ENCODE measurements around the gene OLFM4.
A peak's percentile ranks its signal among the peaks of the same experiment; 100 is the strongest.

The OLFM4 gene

GRCh38 chr13:53090461-53090860 is 61.8 kb downstream of the OLFM4 start:
- H3K27ac ChIP-seq, result no peak overlapping the region
- no peak for TF ChIP-seq CTCF (conservative IDR thresholded peaks at IDR 0.05)

GRCh38 chr13:53092931-53093330 is 64.3 kb downstream of the OLFM4 start:
- TF ChIP-seq CTCF (conservative IDR thresholded peaks at IDR 0.05), result no peak
- no peak overlapping the region for H3K27ac ChIP-seq

GRCh38 chr13:53098455-53098854 is 69.8 kb downstream of the OLFM4 start:
- H3K27ac ChIP-seq, result peak overlapping the region; percentile 12; the same call in 1 of the 2 replicates
- no peak for TF ChIP-seq CTCF (conservative IDR thresholded peaks at IDR 0.05)

GRCh38 chr13:53100394-53101063 is 71.9 kb downstream of the OLFM4 start:
- H3K27ac ChIP-seq, result peak overlapping the region; percentile 26; the same call in 1 of the 2 replicates
- no peak for TF ChIP-seq CTCF (conservative IDR thresholded peaks at IDR 0.05)

All from VCaP (cell line).